ENCODE data around the gene PGAM5.
A peak's percentile ranks its signal among the peaks of the same experiment; 100 is the strongest.
"Not testable (repeated sequence)": the region's sequence is repeated elsewhere in the genome, so short reads cannot be mapped to it uniquely, and the experiment has no call there.

Gene PGAM5

GRCh38 chr12:132753670-132754069 is 43.0 kb downstream of the PGAM5 start:
- not testable (repeated sequence) for DNase-seq (ENCODE audit: low spot score)

- DNase-seq (ENCODE audit: low spot score) = no peak
These were observed 43.7 kb downstream of the PGAM5 start for GRCh38 chr12:132754160-132754932.

- not testable (repeated sequence) for DNase-seq (ENCODE audit: low spot score)
These were observed 48.2 kb downstream of the PGAM5 start for GRCh38 chr12:132758825-132759224.

- DNase-seq (ENCODE audit: low spot score) = no peak
These were observed 48.7 kb downstream of the PGAM5 start for GRCh38 chr12:132759359-132759758.

- DNase-seq (ENCODE audit: low spot score) = no peak
These were observed 50.6 kb downstream of the PGAM5 start, which contains the start of gene ANKLE2 for GRCh38 chr12:132761032-132761920. TSS of gene ANKLE2 (minus strand) at chr12:132761832. CDS start at chr12:132761798, 34 bp downstream.

- DNase-seq (ENCODE audit: low spot score) = peak; percentile 93
These were observed 51.4 kb downstream of the PGAM5 start for GRCh38 chr12:132761921-132762583.

GRCh38 chr12:132764231-132764630 is 53.6 kb downstream of the PGAM5 start:
- DNase-seq (ENCODE audit: low spot score) = no peak

GRCh38 chr12:132765361-132765760 is 54.7 kb downstream of the PGAM5 start:
- no peak for DNase-seq (ENCODE audit: low spot score)

GRCh38 chr12:132766380-132767085 is 55.9 kb downstream of the PGAM5 start:
- no peak for DNase-seq (ENCODE audit: low spot score)

- no peak for DNase-seq (ENCODE audit: low spot score)
These were observed 60.6 kb downstream of the PGAM5 start for GRCh38 chr12:132771126-132771838.

Measured in left forelimb (tissue), 1 donor.